Activated CD8-positive, alpha-beta T cell treated with anti-CD3 and anti-CD28 coated beads, Interleukin-2, amount 10 ng/mL, durations not matched to agents 7 days and 5 days (primary cell): Measurements from ENCODE around the gene RAD51B. TPM values are rescaled to one million over a fixed set of nuclear protein-coding genes. Genes with fewer than 3 reads are reported as not detected.
"Not testable (repeated sequence)": the region's sequence is repeated elsewhere in the genome, so short reads cannot be mapped to it uniquely, and the experiment has no call there.

Experiments used
- ATAC-seq: fragments of 150-1000 bp; cut with Tn5 transposase; one replicate; pipeline ENCODE4 v1.10.0; 2021; ENCODE audit warnings: moderate library complexity
- CTCF ChIA-PET: fragments of 350-600 bp; sonication (Branson Sonifier 250); formaldehyde crosslinking; loops from one replicate; lab custom pipeline; 2021; ENCODE audit warnings: antibody characterized with exemption; lab: Charles Lee
- POLR2A ChIA-PET: fragments of 350-600 bp; sonication (Branson Sonifier 250); formaldehyde crosslinking; loops from one replicate; lab custom pipeline; 2021; ENCODE audit warnings: antibody characterized with exemption; lab: Charles Lee
- DNase-seq: peaks from one replicate; pipeline ENCODE4 v3.0.0-alpha.2; 2020
- H3K27ac Mint-ChIP-seq: one replicate; pipeline ENCODE4 v1.8.0; 2021; ENCODE audit warnings: mild to moderate bottlenecking, mixed read lengths
- H3K27me3 Mint-ChIP-seq: one replicate; pipeline ENCODE4 v1.8.0; 2021; ENCODE audit warnings: low read depth, mixed read lengths
- H3K36me3 Mint-ChIP-seq: one replicate; pipeline ENCODE4 v1.8.0; 2021; ENCODE audit warnings: low read depth, mixed read lengths
- H3K4me1 Mint-ChIP-seq: one replicate; pipeline ENCODE4 v1.8.0; 2021; ENCODE audit warnings: low read depth, mixed read lengths
- H3K4me3 Mint-ChIP-seq: one replicate; pipeline ENCODE4 v1.8.0; 2021; ENCODE audit warnings: mild to moderate bottlenecking, mixed read lengths
- H3K9me3 Mint-ChIP-seq: one replicate; pipeline ENCODE4 v1.8.0; 2022; ENCODE audit warnings: mixed read lengths; ENCODE audit not compliant: insufficient read depth
- total RNA-seq, 2 experiments: library from RNA; stranded (reverse); gene quantifications; one replicate each; pipeline ENCODE4 v1.2.3, GENCODE V29; 2021

The RAD51B gene
- total RNA-seq, 2 experiments from 2014 or later = 34.1 to 38.8 TPM

GRCh38 chr14:68414121-68414520 is 594.5 kb downstream of the RAD51B start:
- peaks cover 13% of the 10 kb centered on the region for H3K4me1 Mint-ChIP-seq
- DNase-seq = no peak
- H3K27me3 Mint-ChIP-seq = no peaks in the 10 kb centered on the region
- CTCF ChIA-PET = interaction anchor here (1.0 kb wide), 2 partner anchors 36 to 165 kb away, joined by 3 read pairs; no protein-coding TSS in a partner anchor
- H3K9me3 Mint-ChIP-seq = no peaks in the 10 kb centered on the region
- no peak overlapping the region for H3K27ac Mint-ChIP-seq
- H3K36me3 Mint-ChIP-seq = no peaks in the 10 kb centered on the region
- H3K4me3 Mint-ChIP-seq = no peak overlapping the region
- POLR2A ChIA-PET = no interaction called here
- ATAC-seq = no peak

- no peak for DNase-seq
- H3K27me3 Mint-ChIP-seq = no peaks in the 10 kb centered on the region
- ATAC-seq = no peak
- H3K4me1 Mint-ChIP-seq = peaks cover 20% of the 10 kb centered on the region
- H3K36me3 Mint-ChIP-seq = no peaks in the 10 kb centered on the region
- ChIA-PET CTCF (no interaction called here), POLR2A (no interaction called here)
- H3K27ac Mint-ChIP-seq = no peak overlapping the region
- no peaks in the 10 kb centered on the region for H3K9me3 Mint-ChIP-seq
- H3K4me3 Mint-ChIP-seq = no peak overlapping the region
Observed at GRCh38 chr14:68416171-68416570, 596.6 kb downstream of the RAD51B start.

- Mint-ChIP-seq H3K9me3 (no peaks in the 10 kb centered on the region), H3K27ac (no peak overlapping the region), H3K4me1 (peaks cover 20% of the 10 kb centered on the region), H3K27me3 (no peaks in the 10 kb centered on the region), H3K36me3 (no peaks in the 10 kb centered on the region), H3K4me3 (no peak overlapping the region)
- ATAC-seq (no peak), DNase-seq (no peak)
- POLR2A ChIA-PET = no interaction called here
- CTCF ChIA-PET = interaction anchor here (1.5 kb wide), 1 partner anchor 371 kb away, joined by 5 read pairs; no protein-coding TSS in a partner anchor
Observed at GRCh38 chr14:68417009-68417650, 597.6 kb downstream of the RAD51B start.

- H3K27me3 Mint-ChIP-seq = no peaks in the 10 kb centered on the region
- no peak overlapping the region for H3K4me3 Mint-ChIP-seq
- no peaks in the 10 kb centered on the region for H3K9me3 Mint-ChIP-seq
- DNase-seq = no peak
- peaks cover 20% of the 10 kb centered on the region for H3K4me1 Mint-ChIP-seq
- no peaks in the 10 kb centered on the region for H3K36me3 Mint-ChIP-seq
- CTCF ChIA-PET = interaction anchor here (0.5 to 1.5 kb wide), 2 partner anchors 167 to 370 kb away, joined by 5 read pairs; no protein-coding TSS in a partner anchor
- ATAC-seq = no peak
- POLR2A ChIA-PET = no interaction called here
- no peak overlapping the region for H3K27ac Mint-ChIP-seq
Observed at GRCh38 chr14:68418174-68419118, 598.9 kb downstream of the RAD51B start.

GRCh38 chr14:68420350-68420749 is 600.8 kb downstream of the RAD51B start:
- ChIA-PET POLR2A (no interaction called here), CTCF (no interaction called here)
- Mint-ChIP-seq H3K4me1 (peaks cover 20% of the 10 kb centered on the region), H3K27me3 (no peaks in the 10 kb centered on the region), H3K27ac (no peak overlapping the region), H3K9me3 (no peaks in the 10 kb centered on the region), H3K4me3 (no peak overlapping the region), H3K36me3 (peaks cover under 1% of the 10 kb centered on the region)
- DNase-seq (no peak), ATAC-seq (no peak)

GRCh38 chr14:68421116-68421515 is 601.5 kb downstream of the RAD51B start:
- no peak overlapping the region for H3K27ac Mint-ChIP-seq
- POLR2A ChIA-PET = no interaction called here
- H3K4me1 Mint-ChIP-seq = peaks cover 20% of the 10 kb centered on the region
- no peak overlapping the region for H3K4me3 Mint-ChIP-seq
- H3K36me3 Mint-ChIP-seq = peaks cover 4% of the 10 kb centered on the region
- no peak for ATAC-seq
- H3K27me3 Mint-ChIP-seq = no peaks in the 10 kb centered on the region
- CTCF ChIA-PET = no interaction called here
- no peaks in the 10 kb centered on the region for H3K9me3 Mint-ChIP-seq
- DNase-seq = no peak

- H3K4me3 Mint-ChIP-seq = no peak overlapping the region
- H3K9me3 Mint-ChIP-seq = peaks cover 3% of the 10 kb centered on the region
- H3K27ac Mint-ChIP-seq = no peak overlapping the region
- H3K4me1 Mint-ChIP-seq = peaks cover 17% of the 10 kb centered on the region
- peaks cover 4% of the 10 kb centered on the region for H3K36me3 Mint-ChIP-seq
- no peaks in the 10 kb centered on the region for H3K27me3 Mint-ChIP-seq
- ATAC-seq (no peak), DNase-seq (no peak)
- ChIA-PET CTCF (no interaction called here), POLR2A (no interaction called here)
Observed at GRCh38 chr14:68423686-68424085, 604.1 kb downstream of the RAD51B start.

GRCh38 chr14:68424443-68425172 is 605.0 kb downstream of the RAD51B start:
- Mint-ChIP-seq H3K36me3 (peaks cover 7% of the 10 kb centered on the region), H3K27me3 (no peaks in the 10 kb centered on the region), H3K4me1 (peaks cover 8% of the 10 kb centered on the region), H3K9me3 (peaks cover 3% of the 10 kb centered on the region), H3K27ac (no peak overlapping the region), H3K4me3 (no peak overlapping the region)
- CTCF ChIA-PET = no interaction called here
- POLR2A ChIA-PET = no interaction called here
- ATAC-seq (no peak), DNase-seq (no peak)

GRCh38 chr14:68426661-68427549 is 607.3 kb downstream of the RAD51B start:
- Mint-ChIP-seq H3K4me1 (no peaks in the 10 kb centered on the region), H3K27ac (no peak overlapping the region), H3K9me3 (peaks cover 7% of the 10 kb centered on the region), H3K27me3 (no peaks in the 10 kb centered on the region), H3K36me3 (peaks cover 10% of the 10 kb centered on the region), H3K4me3 (no peak overlapping the region)
- ATAC-seq (no peak), DNase-seq (no peak)
- POLR2A ChIA-PET = no interaction called here
- CTCF ChIA-PET = no interaction called here

- no peak overlapping the region for H3K4me3 Mint-ChIP-seq
- H3K27ac Mint-ChIP-seq = no peak overlapping the region
- no peaks in the 10 kb centered on the region for H3K27me3 Mint-ChIP-seq
- CTCF ChIA-PET = no interaction called here
- peaks cover 10% of the 10 kb centered on the region for H3K36me3 Mint-ChIP-seq
- no peak for DNase-seq
- POLR2A ChIA-PET = no interaction called here
- H3K4me1 Mint-ChIP-seq = no peaks in the 10 kb centered on the region
- no peak for ATAC-seq
- peaks cover 7% of the 10 kb centered on the region for H3K9me3 Mint-ChIP-seq
Observed at GRCh38 chr14:68427550-68427890, 607.9 kb downstream of the RAD51B start.

- H3K27me3 Mint-ChIP-seq, H3K27ac Mint-ChIP-seq, H3K4me3 Mint-ChIP-seq, ATAC-seq, H3K36me3 Mint-ChIP-seq, POLR2A ChIA-PET, H3K9me3 Mint-ChIP-seq, H3K4me1 Mint-ChIP-seq, CTCF ChIA-PET, DNase-seq: not testable (repeated sequence)
Observed at GRCh38 chr14:68428900-68429299, 609.3 kb downstream of the RAD51B start.
